Measurements from ENCODE around the gene COPZ2. TPM values are rescaled to one million over a fixed set of nuclear protein-coding genes. Genes with fewer than 3 reads are reported as not detected.

Gene COPZ2
- total RNA-seq, 1 donor from 2014 or later, result not detected

DNA sequence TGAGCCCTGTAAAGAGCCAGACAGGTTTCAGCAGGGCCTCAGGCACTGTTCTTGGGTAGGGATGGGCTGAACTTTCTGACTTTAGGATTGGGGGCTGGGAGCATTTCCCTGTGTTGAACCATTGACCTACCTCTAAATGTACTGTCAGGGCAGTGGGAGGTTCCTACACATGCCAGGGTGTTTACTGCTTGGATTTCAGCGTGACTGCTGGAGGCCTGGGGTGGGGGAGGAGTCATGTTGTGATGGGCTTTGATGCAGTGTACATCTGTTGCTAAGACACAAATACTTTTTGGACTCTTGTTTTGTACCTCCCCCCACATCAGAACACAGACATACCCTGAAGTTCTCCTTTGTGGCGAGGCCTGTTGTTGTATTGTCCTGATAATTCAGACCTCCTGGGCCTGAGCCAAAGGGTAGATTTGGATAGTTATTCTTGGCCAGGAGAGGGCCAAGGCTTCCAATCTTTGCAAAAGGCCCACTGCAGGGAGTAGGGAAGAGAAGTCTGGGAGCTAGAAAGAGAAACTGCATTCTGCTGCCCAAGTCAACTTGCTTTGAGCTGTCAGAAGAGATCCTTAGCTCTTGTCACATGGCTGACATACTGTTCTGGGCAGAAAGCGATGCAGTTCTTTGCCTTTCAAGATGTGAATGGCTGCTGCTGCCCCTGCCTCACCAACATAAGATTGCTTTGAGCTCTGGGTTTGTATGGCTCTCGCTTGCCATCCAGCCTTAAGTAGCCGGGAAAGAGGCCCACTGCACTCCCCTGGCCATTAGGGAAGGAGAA, 14.3 kb upstream of the COPZ2 start:
- Mint-ChIP-seq H3K9me3 (ENCODE audit: unreplicated experiment) (peaks cover 27% of the 10 kb centered on the region), H3K36me3 (ENCODE audit: unreplicated experiment) (peaks cover 16% of the 10 kb centered on the region), H3K27ac (ENCODE audit: unreplicated experiment) (peak overlapping the region; percentile 66), H3K4me1 (ENCODE audit: low read depth, unreplicated experiment) (peaks cover 50% of the 10 kb centered on the region), H3K27me3 (ENCODE audit: unreplicated experiment) (peaks cover 33% of the 10 kb centered on the region), H3K4me3 (ENCODE audit: unreplicated experiment) (peak overlapping the region; percentile 99)
- TF ChIP-seq, protein P1, sequence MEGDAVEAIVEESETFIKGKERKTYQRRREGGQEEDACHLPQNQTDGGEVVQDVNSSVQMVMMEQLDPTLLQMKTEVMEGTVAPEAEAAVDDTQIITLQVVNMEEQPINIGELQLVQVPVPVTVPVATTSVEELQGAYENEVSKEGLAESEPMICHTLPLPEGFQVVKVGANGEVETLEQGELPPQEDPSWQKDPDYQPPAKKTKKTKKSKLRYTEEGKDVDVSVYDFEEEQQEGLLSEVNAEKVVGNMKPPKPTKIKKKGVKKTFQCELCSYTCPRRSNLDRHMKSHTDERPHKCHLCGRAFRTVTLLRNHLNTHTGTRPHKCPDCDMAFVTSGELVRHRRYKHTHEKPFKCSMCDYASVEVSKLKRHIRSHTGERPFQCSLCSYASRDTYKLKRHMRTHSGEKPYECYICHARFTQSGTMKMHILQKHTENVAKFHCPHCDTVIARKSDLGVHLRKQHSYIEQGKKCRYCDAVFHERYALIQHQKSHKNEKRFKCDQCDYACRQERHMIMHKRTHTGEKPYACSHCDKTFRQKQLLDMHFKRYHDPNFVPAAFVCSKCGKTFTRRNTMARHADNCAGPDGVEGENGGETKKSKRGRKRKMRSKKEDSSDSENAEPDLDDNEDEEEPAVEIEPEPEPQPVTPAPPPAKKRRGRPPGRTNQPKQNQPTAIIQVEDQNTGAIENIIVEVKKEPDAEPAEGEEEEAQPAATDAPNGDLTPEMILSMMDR (IDR thresholded peaks at IDR 0.05; ENCODE audit: partially characterized antibody, unreplicated experiment), result no peak
- no peak for DNase-seq

DNA sequence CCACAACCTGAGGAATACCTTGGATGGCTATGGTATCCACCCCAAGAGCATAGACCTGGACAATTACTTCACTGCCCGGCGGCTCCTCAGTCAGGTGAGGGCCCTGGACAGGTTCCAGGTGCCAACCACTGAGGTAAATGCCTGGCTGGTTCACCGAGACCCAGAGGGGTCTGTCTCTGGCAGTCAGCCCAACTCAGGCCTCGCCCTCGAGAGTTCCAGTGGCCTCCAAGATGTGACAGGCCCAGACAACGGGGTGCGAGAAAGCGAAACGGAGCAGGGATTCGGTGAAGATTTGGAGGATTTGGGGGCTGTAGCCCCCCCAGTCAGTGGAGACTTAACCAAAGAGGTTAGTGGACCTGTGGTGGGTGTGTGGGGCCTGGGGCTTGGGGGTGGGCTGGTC, 13.7 kb upstream of the COPZ2 start:
- H3K36me3 Mint-ChIP-seq (ENCODE audit: unreplicated experiment), result peaks cover 13% of the 10 kb centered on the region
- H3K27ac Mint-ChIP-seq (ENCODE audit: unreplicated experiment), result no peak overlapping the region
- peaks cover 30% of the 10 kb centered on the region for H3K27me3 Mint-ChIP-seq (ENCODE audit: unreplicated experiment)
- TF ChIP-seq, protein P1 (IDR thresholded peaks at IDR 0.05; ENCODE audit: partially characterized antibody, unreplicated experiment), result no peak
- peaks cover 26% of the 10 kb centered on the region for H3K9me3 Mint-ChIP-seq (ENCODE audit: unreplicated experiment)
- peaks cover 52% of the 10 kb centered on the region for H3K4me1 Mint-ChIP-seq (ENCODE audit: low read depth, unreplicated experiment)
- DNase-seq, result no peak
- peak overlapping the region; percentile 99 for H3K4me3 Mint-ChIP-seq (ENCODE audit: unreplicated experiment)

DNA sequence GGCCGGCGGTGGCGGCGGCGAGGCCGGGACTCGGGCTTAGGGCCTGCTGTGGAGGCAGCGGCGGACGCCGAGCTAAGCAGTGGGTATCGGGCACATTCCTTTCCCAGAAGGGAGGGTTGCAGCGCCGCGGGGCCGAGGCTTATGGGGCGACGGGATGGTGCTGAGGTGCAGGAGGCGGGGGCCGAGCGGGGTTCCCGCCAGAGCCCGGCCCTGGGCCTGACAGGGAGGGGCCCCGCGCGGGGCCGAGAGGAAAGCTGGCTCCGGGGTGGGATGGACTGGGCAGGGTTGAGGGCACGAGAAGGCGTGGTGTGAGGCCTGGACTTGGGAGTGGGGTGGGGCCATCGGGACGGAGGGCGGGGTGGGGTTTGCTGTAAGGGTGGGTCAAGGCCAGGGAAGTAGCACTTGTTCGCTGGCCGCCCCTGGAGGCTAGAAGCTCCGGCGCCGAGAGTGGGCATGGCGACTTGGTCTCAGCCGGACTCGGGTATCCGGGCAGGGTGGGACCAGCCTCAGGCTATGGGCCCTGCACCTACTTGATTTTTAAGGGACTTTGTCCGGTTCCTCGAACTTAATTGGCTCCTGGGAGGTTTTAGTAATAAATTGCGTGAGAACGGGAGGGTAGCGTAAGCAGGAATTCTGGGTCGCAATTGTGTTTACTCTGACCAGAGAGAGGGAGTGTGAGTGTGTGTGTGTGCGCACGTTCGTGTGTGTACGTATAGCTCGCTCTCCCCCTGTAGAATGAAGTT, 11.0 kb upstream of the COPZ2 start:
- Mint-ChIP-seq H3K36me3 (ENCODE audit: unreplicated experiment) (peaks cover 9% of the 10 kb centered on the region), H3K4me1 (ENCODE audit: low read depth, unreplicated experiment) (peaks cover 51% of the 10 kb centered on the region), H3K27me3 (ENCODE audit: unreplicated experiment) (peaks cover 21% of the 10 kb centered on the region), H3K27ac (ENCODE audit: unreplicated experiment) (peak overlapping the region; percentile 100), H3K9me3 (ENCODE audit: unreplicated experiment) (peaks cover 26% of the 10 kb centered on the region), H3K4me3 (ENCODE audit: unreplicated experiment) (peak overlapping the region; percentile 99)
- DNase-seq, result peak; percentile 86
- TF ChIP-seq, protein P1 (IDR thresholded peaks at IDR 0.05; ENCODE audit: partially characterized antibody, unreplicated experiment), result no peak

DNA sequence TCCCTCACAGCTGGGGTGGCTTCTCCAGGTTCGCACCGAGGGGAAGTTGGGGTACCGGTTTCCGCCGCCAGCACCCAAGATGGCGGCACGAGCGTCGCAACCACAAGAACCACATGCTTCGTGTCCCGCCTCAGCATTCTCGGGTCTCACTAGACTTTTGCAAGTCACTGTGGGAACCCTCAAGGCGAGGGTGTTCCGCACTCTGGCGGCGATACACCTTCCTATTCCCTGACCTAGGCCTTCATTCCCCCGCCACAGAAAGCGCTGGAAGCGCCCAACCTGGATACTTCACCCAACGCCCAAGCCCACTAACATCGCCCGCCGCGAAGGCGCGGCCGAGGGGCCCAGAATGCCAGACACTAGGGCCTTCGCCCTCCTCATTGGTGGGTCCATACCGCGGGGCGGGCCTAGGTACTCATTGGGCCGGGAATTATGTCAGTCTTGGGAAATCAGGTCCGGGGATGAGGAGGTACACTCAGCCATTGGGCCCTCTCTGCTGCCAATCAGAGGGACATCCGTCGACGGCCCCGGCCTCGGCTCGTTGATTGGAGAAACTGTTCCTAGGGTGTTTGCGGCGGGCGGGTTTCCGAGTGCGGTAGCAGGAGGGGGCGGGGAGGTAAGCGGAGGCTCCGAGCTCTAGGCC, 10.3 kb upstream of the COPZ2 start, which contains the start of gene NFE2L1:
Gene NFE2L1 (plus strand): TSS at position 619 of the 643 bp plus-strand sequence. CDS start 2,760 bp downstream, outside the sequence.
- Mint-ChIP-seq H3K4me1 (ENCODE audit: low read depth, unreplicated experiment) (peaks cover 51% of the 10 kb centered on the region), H3K27ac (ENCODE audit: unreplicated experiment) (peak within 1 kb of the TSS; percentile 100), H3K27me3 (ENCODE audit: unreplicated experiment) (peaks cover 18% of the 10 kb centered on the region), H3K4me3 (ENCODE audit: unreplicated experiment) (peak within 1 kb of the TSS; percentile 99), H3K9me3 (ENCODE audit: unreplicated experiment) (peaks cover 27% of the 10 kb centered on the region), H3K36me3 (ENCODE audit: unreplicated experiment) (peaks cover 9% of the 10 kb centered on the region)
- peak; percentile 97 for DNase-seq
- TF ChIP-seq, protein P1 (IDR thresholded peaks at IDR 0.05; ENCODE audit: partially characterized antibody, unreplicated experiment), result no peak
